GM19193 (cell line): ENCODE measurements around the gene RSF1.

ENCODE experiments used
- POLR2A ChIP-seq: IDR thresholded peaks from 4 replicates; pipeline ENCODE4 v1.6.1; 2011; ENCODE audit not compliant: insufficient read depth, insufficient read length; ENCODE audit errors: extremely low read depth

Gene RSF1

DNA sequence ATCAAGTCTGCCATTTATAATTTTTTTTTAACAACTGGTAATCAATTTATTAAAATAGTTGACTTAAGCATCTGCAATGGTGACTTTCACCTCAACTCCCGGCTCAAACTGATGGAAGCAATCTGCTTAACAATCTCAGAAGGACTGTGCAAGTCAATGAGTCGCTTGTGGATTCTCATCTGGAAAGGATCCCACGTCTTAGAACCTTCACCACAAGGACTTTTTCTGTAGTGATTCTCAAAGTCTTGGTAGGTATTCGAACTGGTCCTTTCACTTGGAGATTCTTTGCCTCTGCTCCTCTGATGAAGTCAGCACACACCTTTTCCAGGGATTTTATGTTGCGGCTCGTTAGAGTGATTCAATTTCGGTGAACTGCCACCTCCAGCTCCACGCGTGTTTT lies 7.3 kb downstream of the RSF1 start:
- no peak for TF ChIP-seq POLR2A

DNA sequence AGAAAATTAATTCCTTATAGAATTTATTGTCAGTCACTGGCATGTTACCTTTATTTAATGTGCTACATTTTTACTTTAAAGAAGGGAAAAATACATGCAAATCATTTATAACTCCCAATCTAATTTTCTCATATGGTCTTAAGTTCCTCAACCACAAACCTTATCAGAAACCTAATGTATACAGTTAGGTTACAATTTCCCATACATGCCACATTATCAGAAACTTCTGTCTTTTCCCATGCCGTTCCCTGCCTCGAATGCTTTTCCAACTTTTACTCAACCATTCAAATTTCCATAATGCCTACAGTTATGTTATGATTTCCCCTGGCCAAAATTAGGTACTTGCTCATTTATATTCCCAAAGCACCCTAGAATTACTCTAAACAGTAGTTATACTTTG lies 13.5 kb downstream of the RSF1 start:
- TF ChIP-seq POLR2A = no peak

DNA sequence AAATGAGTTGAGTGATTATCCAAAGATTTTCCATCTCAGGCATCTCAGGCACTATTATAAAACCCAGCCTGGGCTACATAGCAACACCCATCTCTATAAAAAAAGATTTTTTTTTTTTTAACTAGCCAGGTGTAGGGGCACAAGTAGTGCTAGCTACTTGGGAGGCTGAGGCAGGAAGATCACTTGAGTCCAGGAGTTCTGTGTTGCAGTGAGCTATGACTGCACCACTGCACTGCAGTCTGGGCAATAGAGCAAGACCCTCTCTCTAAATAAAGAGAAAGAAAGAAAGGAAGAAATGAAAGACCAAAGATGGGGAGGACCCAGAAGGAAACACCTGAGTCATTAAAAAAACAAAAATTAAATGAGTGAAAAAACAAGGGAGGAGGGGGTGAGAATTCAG lies 14.1 kb downstream of the RSF1 start:
- no peak for TF ChIP-seq POLR2A

DNA sequence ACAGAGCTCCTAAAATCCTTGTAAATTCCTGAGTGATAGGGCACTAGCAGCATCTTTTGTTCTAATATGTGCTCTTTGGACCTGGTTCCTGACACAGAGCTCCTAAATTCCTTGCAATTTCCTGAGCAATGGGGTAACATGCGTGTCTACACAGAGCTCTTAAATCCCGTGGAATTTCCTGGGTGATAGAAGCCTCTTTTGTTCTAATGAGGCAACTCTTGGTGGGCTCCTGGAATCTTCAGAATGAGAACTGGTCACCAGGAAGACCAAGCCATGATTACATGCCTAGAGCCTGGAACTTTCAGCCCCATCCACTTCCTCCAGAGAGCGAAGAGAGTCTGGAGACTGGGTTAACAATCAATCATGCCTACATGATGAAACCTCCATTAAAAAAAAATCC lies 19.0 kb downstream of the RSF1 start:
- no peak for TF ChIP-seq POLR2A

DNA sequence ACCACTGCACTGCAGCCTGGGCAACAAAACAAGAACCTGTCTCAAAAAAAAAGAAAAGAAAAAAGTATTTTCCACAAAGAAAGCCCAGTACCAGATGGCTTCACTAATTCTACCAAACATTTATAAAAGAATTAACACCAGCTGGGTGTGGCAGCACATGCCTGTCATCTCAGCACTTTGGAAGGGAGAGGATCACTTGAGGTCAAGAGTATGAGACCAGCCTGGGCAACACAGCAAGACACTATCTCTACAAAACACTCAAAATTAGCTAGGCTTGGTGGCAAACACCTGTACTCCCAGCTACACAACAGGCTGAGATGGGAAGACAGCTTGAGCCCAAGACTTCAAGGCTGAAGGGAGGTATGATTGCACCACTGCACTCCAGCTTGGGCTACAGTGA lies 20.1 kb downstream of the RSF1 start:
- no peak for TF ChIP-seq POLR2A

DNA sequence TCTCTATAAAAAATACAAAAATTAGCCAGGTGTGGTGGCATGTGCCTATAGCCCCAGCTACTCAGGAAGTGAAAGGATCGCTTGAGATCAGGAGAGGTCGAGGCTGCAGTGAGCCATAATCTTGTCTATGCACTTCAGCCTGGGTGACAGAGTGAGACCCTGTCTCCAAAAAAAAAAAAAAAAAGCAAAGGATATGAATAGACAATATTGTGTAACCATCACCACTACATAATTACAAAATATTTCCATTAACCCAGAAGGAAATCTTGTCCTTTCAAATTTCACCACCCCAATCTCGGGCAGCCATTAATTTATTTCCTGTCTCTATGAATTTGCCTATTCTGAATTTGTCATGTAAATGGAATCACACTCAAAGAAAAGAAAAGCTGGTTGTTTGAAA lies 21.2 kb downstream of the RSF1 start:
- TF ChIP-seq POLR2A = no peak

DNA sequence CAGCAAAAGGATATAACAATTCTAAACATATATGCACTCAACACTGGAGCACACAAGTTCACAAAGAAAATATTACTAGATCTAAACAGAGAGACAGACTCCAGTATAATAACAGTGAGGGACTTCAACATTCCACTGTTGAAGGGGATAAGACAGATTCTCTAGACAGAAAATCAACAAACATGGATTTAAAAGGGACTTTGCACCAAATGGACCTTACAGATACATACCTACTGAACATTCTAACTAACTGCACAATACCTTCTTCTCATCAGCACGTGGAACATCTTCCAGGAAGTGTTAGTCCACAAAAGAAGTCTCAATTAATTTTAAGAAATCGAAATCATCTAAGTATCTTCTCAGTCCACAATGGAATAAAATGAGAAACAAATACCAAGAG lies 26.6 kb downstream of the RSF1 start:
- no peak for TF ChIP-seq POLR2A

DNA sequence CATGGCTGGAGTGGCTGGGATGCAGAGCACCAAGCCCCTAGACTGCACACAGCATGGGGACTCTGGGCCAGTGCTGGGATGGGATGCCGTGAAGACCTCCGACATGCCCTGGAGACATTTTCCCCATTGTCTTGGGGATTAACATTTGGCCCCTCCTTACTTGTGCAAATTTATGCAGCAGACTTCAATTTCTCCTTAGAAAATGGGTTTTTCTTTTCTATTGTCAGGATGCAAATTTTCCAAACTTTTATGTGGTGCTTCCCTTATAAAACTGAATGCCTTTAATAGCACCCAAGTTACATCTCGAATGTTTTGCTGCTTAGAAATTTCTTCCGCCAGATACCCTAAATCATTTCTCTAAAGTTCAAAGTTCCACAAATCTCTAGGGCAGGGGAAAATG lies 29.2 kb downstream of the RSF1 start:
- TF ChIP-seq POLR2A = no peak

DNA sequence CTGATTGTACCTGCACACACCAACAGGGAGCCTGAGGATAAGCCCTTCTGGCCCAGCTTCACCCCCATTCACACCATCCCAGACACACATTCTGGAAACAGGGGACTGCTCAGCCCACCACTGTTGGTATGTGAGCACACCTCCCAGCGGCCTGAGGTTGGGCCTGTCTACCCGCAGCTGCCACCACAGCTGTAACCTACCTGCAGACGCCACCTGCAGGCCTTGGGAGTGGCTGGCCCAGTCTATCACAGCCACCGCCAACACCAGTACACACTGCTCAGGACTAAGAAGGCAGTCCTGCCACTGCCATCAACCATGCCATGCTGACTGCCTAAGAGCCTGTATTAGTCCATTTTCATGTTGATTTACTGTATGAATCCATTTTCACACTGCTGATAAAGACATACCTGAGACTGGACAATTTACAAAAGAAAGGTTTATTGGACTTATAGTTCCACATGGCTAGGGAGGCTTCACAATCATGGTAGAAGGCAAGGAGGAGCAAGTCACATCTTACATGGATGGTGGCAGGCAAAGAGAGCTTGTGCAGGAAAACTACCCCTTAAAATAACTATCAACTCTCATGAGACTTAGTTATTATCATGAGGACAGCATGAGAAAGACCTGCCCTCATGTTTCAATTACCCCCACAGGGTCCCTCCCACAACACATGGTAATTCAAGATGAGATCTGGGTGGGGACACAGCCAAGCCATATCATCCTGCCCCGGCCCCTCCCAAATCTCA lies 30.6 kb downstream of the RSF1 start:
- no peak for TF ChIP-seq POLR2A

DNA sequence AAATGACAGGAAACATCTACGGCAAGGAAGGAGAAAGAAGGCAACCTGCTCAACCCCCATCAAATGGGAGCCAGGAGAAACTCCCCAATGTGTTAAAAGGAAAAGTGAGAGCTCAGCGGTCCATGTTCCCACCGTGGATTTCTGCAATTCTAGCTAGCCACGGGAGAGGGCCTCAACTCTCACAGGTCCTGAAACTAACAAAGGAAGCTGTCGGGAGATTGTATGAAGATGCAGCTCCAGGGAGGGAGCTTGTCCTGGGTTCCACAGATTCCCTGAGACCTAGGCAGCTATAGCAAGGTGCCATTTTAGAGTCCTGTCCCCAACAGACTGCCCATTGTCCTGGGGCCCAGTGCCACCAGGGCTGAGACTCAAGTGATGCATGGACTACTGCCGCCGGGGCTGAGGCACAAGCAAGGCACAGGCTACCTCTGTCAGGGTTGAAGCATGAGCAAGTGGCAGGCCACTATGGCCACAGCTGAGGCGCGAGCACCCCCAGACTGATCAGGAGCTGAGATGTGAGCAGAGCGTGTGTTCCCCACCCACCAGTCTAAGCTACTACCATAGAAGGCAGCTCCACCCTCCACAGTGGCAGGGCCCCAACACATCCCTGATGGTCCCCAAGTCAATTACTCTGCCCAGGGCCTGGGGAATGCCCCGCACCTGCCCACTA lies 31.3 kb downstream of the RSF1 start:
- no peak for TF ChIP-seq POLR2A

DNA sequence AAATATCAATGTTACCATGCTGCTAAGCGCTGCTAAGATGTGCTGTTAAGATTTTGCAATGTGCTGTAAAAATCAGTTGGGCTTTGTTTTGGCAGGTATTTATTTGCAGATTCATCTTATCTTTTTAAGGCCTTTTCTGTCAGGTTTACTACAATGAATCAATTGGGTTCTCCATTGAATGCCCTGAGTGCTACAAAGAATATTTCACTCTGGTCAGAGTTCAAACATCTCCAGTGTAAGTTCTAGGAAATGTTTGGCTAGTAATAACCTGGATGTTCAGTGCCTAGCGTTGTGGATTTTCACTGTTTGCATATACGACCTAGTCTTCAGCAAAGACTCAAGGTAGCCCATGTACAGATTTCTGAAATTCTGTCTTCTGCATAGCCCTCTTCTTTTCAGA lies 36.0 kb downstream of the RSF1 start:
- no peak for TF ChIP-seq POLR2A

DNA sequence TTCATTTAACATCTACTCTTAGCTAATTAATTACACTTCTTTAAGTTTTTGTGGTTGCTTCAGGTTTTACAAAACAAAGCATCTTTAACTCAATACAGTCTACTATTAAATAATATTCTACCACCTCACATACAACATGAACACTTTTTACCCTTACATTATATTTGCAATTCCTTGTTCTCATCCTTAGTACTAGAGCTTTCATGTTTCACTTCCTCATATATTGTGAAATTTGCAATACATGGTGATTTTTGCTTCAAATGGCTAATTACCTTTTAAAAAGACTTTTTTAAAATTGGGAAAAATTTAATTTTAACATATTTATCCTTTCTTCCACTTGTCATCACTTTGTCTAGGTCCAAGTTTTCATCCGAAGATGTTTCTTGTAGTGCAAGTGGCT lies 37.5 kb downstream of the RSF1 start:
- no peak for TF ChIP-seq POLR2A

DNA sequence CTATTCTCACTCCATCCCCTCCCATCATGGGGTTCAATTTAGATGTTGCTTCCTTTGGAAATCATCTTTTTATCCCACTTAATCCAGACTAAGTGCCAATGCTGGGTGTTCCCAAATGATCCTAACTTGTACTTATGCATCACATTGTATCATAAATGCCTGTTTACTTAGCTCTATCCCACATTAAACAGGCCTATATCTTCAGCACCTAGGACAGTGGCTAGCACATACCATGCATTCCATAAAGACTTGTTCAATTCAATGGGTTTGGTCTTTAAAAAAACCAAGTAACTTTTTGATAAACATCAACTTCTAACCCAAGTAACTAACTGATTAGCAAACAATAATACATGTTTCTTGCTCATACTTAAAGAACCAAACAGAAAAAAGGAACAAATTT lies 40.6 kb downstream of the RSF1 start:
- TF ChIP-seq POLR2A = no peak

DNA sequence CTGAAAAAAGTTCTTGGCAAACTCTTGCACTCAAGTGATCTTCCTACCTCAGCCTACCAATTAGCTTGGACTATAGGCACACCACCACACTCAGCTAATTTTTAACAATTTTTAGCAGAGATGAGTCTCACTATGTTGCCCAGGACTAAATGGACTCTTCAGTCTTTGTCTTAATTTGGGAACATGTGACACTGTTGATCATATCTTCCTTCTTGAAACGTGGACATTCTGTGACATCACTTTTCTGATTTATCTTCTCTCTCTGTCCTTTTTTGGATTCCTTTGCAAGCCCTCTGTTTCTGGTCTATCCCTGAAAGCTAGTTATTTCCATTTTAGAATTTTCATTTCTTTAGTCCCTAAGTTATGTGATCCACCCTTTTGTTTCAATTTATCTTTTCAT lies 42.0 kb downstream of the RSF1 start:
- no peak for TF ChIP-seq POLR2A

DNA sequence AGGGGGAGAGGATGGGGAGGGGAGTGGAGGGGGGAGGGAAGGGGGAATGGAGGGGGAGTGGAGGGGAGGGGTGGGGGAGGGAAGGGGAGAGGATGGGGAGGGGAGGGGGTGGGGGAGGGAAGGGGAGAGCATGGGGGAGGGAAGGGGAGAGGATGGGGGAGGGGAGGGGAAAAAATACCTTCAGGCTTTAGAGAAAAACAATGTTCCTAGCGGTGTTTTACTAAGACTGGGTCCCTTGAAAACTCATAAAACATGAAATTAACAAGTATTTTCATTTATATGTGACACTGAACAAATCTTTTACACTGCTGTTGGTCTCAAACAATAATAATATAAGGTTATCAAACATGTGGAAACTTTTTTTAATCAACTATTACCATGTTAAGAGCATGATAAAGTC lies 42.4 kb downstream of the RSF1 start:
- TF ChIP-seq POLR2A = no peak

DNA sequence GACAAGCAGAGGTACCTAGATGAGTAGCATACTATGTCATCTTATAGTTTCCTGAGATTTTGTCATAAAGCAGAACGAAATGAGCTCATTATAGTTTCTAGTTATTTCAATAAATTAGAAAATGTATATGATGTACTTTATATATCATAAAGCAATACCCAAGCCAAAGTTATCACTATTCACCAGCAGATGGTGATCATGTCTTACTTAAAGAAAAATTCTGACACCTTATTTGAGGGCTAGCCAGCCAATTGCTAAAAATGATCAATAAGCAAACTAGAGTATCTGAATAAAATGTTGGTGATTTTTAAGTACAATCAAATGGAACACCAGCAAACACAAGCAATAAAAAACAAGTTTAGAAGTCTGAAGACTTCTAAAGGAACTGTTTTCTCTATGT lies 44.1 kb downstream of the RSF1 start:
- TF ChIP-seq POLR2A = no peak
